Thymus (tissue), 11 donors: ENCODE measurements around the gene SHANK3. TPM values are rescaled to one million over a fixed set of nuclear protein-coding genes. Genes with fewer than 3 reads are reported as not detected.

Experiments
- DNase-seq, 9 donors: peaks; one replicate each; pipeline ENCODE4 v3.0.0-alpha.2; 2013; ENCODE audit warnings: low spot score in 9 of 9, low read depth in 6 of 9, missing footprints in 1 of 9
- H3K27ac ChIP-seq, 2 donors: one replicate each; pipeline ENCODE4 v1.5.1; 2013; ENCODE audit warnings: control low read depth in 1 of 2, low read depth in 1 of 2, low read length in 1 of 2, mild to moderate bottlenecking in 1 of 2, moderate library complexity in 1 of 2
- H3K27me3 ChIP-seq, 2 donors: one replicate each; pipeline ENCODE4 v1.5.1; 2013; ENCODE audit warnings: low read length in 1 of 2; ENCODE audit not compliant: control insufficient read depth in 2 of 2, insufficient read depth in 1 of 2
- H3K36me3 ChIP-seq, 2 donors: one replicate each; pipeline ENCODE4 v1.5.1; 2013; ENCODE audit warnings: low read length in 1 of 2, mild to moderate bottlenecking in 1 of 2, moderate library complexity in 1 of 2; ENCODE audit not compliant: control insufficient read depth in 2 of 2, insufficient read depth in 2 of 2
- H3K4me1 ChIP-seq, 2 donors: one replicate each; pipeline ENCODE4 v1.5.1; 2013; ENCODE audit warnings: low read length in 2 of 2; ENCODE audit not compliant: control insufficient read depth in 2 of 2, insufficient read depth in 2 of 2
- H3K4me3 ChIP-seq, 2 donors: one replicate each; pipeline ENCODE4 v1.5.1; 2013; ENCODE audit warnings: low read length in 2 of 2, control low read depth in 1 of 2, mild to moderate bottlenecking in 1 of 2
- H3K9me3 ChIP-seq, 2 donors: one replicate each; pipeline ENCODE4 v1.5.1; 2013; ENCODE audit warnings: low read length in 1 of 2, mild to moderate bottlenecking in 1 of 2; ENCODE audit not compliant: control insufficient read depth in 2 of 2, insufficient read depth in 1 of 2
- WGBS: extraction: QIAGEN DNeasy Blood & Tissue Kit; methylation state at CpG from one replicate; pipeline ENCODE4 v1.1.7; 2013; 5-methylcytosine and 5-hydroxymethylcytosine counted together
- polyA plus RNA-seq: library from polyadenylated mRNA; stranded (reverse); fragments of 200-250 nt; gene quantifications from one replicate; pipeline ENCODE4 v1.2.3, GENCODE V29; 2013
- total RNA-seq: library from RNA; stranded (reverse); fragments of 120-200 nt; gene quantifications from one replicate; pipeline ENCODE4 v1.2.4, GENCODE V29; 2013
- donor health status: healthy.

SHANK3 gene
- total and polyA plus RNA-seq, 2 donors: 0.61 to 8.6 TPM

DNA sequence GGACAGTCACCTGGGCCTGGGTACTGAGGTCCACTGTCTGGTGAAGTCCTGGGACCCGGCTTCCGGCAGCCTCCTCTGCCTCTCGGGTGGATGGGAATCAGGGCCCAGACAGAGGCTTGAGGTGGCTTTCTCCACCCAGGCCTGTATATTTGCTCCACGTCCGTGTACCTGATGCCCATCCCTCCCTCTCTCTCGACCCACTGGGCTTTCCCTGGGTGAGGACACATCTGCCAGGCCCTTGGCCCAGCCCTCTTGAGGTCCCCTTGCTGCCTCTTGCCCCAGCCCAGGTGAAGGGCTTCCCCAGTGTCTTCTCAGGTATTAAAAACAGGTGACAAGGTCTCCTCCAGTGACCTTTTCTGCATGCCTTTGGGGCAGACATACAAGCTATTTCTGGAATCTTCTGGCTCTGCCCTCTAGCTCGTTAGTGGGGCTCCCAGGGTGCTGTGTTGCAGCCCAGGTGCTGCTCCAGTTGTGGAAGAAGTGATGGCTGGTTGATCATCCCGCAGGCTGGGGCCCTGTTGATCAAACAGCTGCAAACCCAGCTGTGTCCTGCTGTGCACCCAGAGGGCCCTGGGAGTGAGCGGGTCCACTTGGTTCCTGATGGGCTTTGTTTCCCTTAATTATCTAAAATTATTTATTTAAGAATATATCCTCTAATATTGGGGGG, 39.9 kb downstream of the SHANK3 start:
- no peak overlapping the region for H3K27ac ChIP-seq
- no peak for DNase-seq
- no peaks in the 10 kb centered on the region for H3K4me1 ChIP-seq
- 93% methylated on average over 9 of the region's 9 CpGs for WGBS
- H3K9me3 ChIP-seq: no peaks in the 10 kb centered on the region
- no peak overlapping the region for H3K4me3 ChIP-seq
- no peaks in the 10 kb centered on the region for H3K27me3 ChIP-seq
- no peaks in the 10 kb centered on the region for H3K36me3 ChIP-seq

DNA sequence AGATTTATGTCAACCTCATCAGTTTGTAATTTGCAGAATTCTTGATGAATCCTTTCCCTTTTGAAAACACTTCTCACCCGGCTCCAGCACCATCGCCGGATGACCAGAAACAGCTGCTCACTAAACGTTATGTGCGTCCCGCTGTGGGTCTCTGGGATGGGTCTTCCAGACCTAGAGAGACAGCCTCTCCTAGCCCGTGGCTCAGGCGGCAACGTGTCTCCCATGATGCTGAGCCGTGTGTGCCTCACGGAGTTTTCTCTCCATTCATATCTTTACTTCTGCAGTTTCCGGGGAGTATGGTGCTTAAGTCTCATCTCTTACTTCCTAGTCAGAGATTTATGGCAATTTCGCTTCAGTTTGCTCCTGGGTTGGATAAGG, 40.4 kb downstream of the SHANK3 start:
- H3K36me3 ChIP-seq: no peaks in the 10 kb centered on the region
- no peak for DNase-seq
- 96% methylated on average over 13 of the region's 13 CpGs for WGBS

DNA sequence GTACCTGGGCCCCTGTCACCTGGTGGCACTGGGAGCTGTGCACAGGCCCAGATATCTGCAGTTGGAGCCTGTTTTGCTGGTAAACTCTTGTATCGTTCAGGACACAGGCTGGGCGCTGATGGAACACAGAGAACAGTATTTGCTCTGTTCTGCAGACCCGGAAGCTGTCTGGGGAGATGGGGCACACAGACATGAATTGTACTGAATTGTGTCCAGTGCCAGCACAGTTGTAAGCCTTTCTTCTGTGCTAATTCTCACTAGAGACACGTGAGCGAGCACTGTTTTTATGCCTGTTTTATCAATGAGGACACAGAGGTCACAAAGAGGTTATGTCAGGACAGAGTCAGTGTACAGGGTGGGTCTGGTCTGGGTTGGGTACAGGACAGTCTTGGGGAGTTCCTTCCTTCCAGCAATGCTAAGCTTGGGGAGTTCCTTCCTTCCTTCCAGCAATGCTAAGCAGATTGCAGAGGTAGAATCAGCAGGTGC, 41.0 kb downstream of the SHANK3 start:
- no peak overlapping the region for H3K4me3 ChIP-seq
- no peak for DNase-seq
- WGBS: 97% methylated on average over 5 of the region's 5 CpGs
- H3K27me3 ChIP-seq: no peaks in the 10 kb centered on the region
- H3K36me3 ChIP-seq: no peaks in the 10 kb centered on the region
- no peaks in the 10 kb centered on the region for H3K4me1 ChIP-seq
- H3K27ac ChIP-seq: no peak overlapping the region
- H3K9me3 ChIP-seq: no peaks in the 10 kb centered on the region

More for the DNA sequence above, 40.4 kb downstream of the SHANK3 start:
- Histone ChIP-seq H3K4me1 (no peaks in the 10 kb centered on the region), H3K4me3 (no peak overlapping the region), H3K27ac (no peak overlapping the region), H3K27me3 (no peaks in the 10 kb centered on the region), H3K9me3 (no peaks in the 10 kb centered on the region)

DNA sequence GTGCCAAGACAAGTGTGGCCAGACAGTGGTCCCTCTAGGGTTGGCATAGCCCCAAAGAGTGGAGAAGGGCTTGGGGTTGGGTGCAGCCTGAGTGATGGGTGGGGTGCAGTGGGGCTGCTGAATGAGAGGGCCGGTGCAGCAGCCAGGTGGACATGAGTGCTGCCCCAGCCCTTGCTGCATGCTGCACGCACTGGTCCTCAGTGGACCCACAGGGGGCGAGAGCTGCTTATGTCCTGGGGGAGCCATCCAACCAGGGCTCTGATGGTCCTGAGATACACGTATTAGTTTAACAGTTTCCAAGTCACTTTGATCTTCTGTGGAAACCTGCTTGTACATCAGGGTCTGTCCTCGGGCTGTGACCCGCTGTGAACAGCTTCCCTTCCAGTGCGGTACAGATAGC, 41.5 kb downstream of the SHANK3 start:
- H3K27me3 ChIP-seq: no peaks in the 10 kb centered on the region
- no peaks in the 10 kb centered on the region for H3K4me1 ChIP-seq
- H3K4me3 ChIP-seq: no peak overlapping the region
- no peak overlapping the region for H3K27ac ChIP-seq
- no peaks in the 10 kb centered on the region for H3K9me3 ChIP-seq
- DNase-seq: no peak
- H3K36me3 ChIP-seq: no peaks in the 10 kb centered on the region
- 98% methylated on average over 7 of the region's 7 CpGs for WGBS

DNA sequence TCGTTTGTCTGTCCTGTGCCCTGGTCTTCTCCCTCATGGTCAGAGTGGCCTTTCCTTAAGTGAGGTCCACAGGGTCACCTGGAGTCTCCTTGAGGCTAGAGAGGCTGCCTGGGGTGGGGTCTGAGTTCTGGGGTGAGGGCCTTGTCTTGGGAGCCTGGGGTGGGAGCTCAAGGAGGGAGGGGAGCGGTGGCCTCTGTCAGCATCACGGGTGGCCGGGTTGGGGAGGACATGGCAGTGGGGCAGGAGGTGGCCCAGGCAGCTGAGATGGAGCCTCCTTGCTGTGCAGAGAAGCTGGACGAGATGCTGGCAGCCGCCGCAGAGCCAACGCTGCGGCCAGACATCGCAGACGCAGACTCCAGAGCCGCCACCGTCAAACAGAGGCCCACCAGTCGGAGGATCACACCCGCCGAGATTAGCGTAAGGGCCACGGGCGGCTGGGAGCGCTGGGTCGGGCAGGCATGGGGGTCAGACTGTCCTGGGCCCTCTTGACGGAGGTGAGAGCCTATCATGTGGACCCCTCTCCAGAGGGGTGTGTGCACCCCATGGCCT, 42.1 kb downstream of the SHANK3 start:
- no peak for DNase-seq
- Histone ChIP-seq H3K4me1 (no peaks in the 10 kb centered on the region), H3K27ac (no peak overlapping the region), H3K27me3 (peaks cover 0 to under 1% of the 10 kb centered on the region in 2 donors), H3K36me3 (no peaks in the 10 kb centered on the region), H3K9me3 (no peaks in the 10 kb centered on the region), H3K4me3 (no peak overlapping the region)
- WGBS: 97% methylated on average over 22 of the region's 22 CpGs

DNA sequence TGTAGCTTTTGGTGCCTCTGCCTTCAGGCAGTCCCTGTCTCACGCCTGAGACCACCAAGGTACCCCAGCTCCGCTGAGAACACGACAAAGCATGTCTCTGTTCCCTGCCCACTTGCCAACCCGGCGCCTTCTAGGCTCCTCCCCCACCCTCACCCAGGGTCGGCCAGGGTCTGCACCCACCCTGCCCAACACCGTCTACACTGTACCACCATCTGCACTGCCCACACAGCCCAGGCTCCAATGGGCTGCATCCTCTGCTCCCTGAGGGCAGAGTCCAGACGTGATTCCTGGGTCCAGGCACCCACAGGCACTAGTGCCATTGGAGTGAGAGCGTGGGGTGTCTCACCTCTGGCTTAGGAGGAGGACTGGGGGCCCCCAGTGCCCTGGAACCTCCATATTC, 42.6 kb downstream of the SHANK3 start:
- DNase-seq: no peak
- Histone ChIP-seq H3K27me3 (peaks cover 0 to 3% of the 10 kb centered on the region in 2 donors), H3K36me3 (no peaks in the 10 kb centered on the region), H3K4me1 (no peaks in the 10 kb centered on the region), H3K9me3 (no peaks in the 10 kb centered on the region), H3K4me3 (no peak overlapping the region), H3K27ac (no peak overlapping the region)
- 93% methylated on average over 9 of the region's 9 CpGs for WGBS

DNA sequence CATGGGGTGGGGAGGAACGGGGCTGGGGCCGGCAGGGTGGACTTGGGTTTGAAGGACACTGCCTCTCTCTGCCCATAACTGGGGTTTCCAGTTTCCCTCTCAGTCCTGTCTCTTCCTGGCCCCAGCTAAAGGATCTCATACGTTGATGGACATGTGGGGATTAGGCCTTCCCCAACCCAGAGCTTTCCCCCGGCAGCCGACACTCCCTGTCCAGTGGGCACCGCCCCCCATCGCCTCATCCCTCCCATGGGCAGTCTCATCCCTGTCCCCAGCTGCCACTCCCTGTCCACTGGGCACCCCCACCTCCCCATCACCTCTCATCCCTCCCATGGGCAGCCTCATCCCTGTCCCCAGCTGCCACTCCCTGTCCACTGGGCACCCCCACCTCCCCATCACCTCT, 43.2 kb downstream of the SHANK3 start:
- over 99% methylated on average over 7 of the region's 7 CpGs for WGBS

DNA sequence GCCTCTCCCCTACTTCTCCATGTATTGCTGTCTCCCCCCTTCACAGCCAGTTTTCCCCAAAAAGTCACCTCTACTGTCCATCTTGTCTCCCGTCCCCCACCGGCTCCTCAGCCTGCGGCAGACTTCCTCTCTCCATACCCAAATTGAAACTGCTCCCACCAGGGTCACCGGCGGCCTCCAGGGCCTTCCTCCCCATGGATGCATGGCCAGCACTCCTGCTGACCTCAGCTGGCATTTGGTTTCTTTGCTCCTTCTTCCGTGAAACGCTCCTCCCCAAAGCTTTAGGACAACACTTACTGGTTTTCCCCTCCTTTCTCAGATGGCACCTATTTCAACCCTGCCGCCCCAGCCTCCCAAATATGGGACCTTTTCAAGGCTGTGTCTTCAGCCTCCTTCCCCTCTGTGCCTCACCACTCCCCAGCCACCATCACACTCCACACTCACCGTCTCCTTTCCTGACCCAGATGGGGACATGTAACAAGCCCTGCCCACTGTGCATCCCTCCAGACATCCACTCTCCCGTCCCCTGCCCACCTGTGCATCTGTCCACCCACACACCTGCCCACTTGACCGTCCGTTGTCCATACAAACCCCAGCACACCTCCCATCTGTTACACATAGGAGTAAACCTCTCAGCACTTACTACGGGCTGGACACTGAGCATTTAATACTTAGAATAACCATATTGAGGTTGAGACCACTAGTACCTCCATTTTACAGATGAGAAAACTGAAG, 43.8 kb downstream of the SHANK3 start:
- 96% methylated on average over 13 of the region's 13 CpGs for WGBS
- Histone ChIP-seq H3K27me3 (peaks cover 0 to 3% of the 10 kb centered on the region in 2 donors), H3K4me1 (no peaks in the 10 kb centered on the region), H3K4me3 (no peak overlapping the region), H3K27ac (no peak overlapping the region), H3K36me3 (no peaks in the 10 kb centered on the region), H3K9me3 (peaks cover 0 to 4% of the 10 kb centered on the region in 2 donors)
- no peak for DNase-seq

More for the DNA sequence above, 43.2 kb downstream of the SHANK3 start:
- no peaks in the 10 kb centered on the region for H3K4me1 ChIP-seq
- no peaks in the 10 kb centered on the region for H3K9me3 ChIP-seq
- H3K27ac ChIP-seq: no peak overlapping the region
- no peaks in the 10 kb centered on the region for H3K36me3 ChIP-seq
- H3K4me3 ChIP-seq: no peak overlapping the region
- H3K27me3 ChIP-seq: peaks cover 0 to 3% of the 10 kb centered on the region in 2 donors
- no peak for DNase-seq

DNA sequence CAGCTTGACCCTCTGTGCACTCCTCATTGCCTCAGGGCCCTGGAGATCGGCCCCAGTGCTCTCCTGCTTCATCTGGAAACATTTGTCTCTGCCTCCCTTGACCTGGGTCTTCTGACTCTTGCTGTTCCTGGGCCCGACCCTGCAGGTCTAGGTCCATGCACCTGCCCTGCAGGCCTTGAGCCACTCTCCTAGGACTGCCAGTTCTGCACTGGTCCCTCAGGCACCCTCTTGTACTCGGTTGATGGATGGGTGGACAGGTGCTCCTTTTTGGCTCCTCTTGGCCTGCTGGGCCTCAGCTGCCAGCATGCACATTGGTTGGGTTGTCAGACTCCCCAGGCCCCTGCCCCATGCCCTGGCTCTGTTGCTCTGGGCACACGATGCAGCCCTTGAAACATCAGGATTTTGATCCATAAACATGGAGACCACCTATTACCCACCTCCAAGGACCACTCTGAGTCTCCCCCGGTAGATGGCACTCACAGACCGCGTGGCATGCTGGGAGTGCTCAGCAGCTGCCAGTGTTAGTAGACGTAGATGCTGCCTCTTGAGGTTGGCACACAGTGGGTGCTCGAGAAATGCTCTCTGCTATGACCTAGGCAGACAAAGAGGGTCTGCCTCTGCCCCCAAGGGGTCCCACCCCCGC, 45.2 kb downstream of the SHANK3 start:
- Histone ChIP-seq H3K27ac (no peak overlapping the region), H3K36me3 (no peaks in the 10 kb centered on the region), H3K4me3 (no peak overlapping the region), H3K9me3 (peaks cover 0 to 4% of the 10 kb centered on the region in 2 donors), H3K27me3 (peaks cover 0 to 3% of the 10 kb centered on the region in 2 donors), H3K4me1 (no peaks in the 10 kb centered on the region)
- 89% methylated on average over 10 of the region's 10 CpGs for WGBS
- no peak for DNase-seq
